ENCODE measurements around the gene SLC11A1.

GRCh38 chr2:218402491-218402901 is 20.4 kb downstream of the SLC11A1 start:
- TF ChIP-seq EZH2 (IDR thresholded peaks at IDR 0.05; ENCODE audit: low read length): no peak
- no peak for TF ChIP-seq CTCF (optimal IDR thresholded peaks at IDR 0.05 in 1 of 3, IDR thresholded peaks at IDR 0.05 in 1 of 3, conservative IDR thresholded peaks at IDR 0.05 in 1 of 3; ENCODE audit: extremely low read depth in 1 of 3, insufficient read depth in 2 of 3, low read length in 3 of 3)

Measured in keratinocyte (primary cell).